ENCODE data around the gene PPARD. TPM values are rescaled to one million over a fixed set of nuclear protein-coding genes. Genes with fewer than 3 reads are reported as not detected.
"Not testable (repeated sequence)": the region's sequence is repeated elsewhere in the genome, so short reads cannot be mapped to it uniquely, and the experiment has no call there.

PPARD gene
- total RNA-seq, 1 experiment from 2014 or later: 38.4 TPM

- TF ChIP-seq SP1 (IDR thresholded peaks at IDR 0.05; ENCODE audit: low read depth) (no peak), CBX3 (IDR thresholded peaks at IDR 0.05; ENCODE audit: low read depth) (peak; percentile 52; the same call in 1 of the 2 replicates)
- Histone ChIP-seq H3K9me3 (ENCODE audit: control insufficient read depth in 1 of 2, insufficient read depth in 1 of 2, low read depth in 1 of 2, low read length in 2 of 2) (no peaks in the 10 kb centered on the region), H4K20me1 (ENCODE audit: insufficient read depth) (no peaks in the 10 kb centered on the region), H3K4me3 (replicated peaks in 1 of 2; ENCODE audit: low read depth in 1 of 2, low read length in 2 of 2) (no peak overlapping the region), H3K4me1 (ENCODE audit: control insufficient read depth in 1 of 2, insufficient read depth in 2 of 2, low read length in 2 of 2) (peaks cover 4 to 22% of the 10 kb centered on the region in 2 experiments; a peak in 3 of 4 replicates), H3K9me2 (ENCODE audit: insufficient read depth) (no peaks in the 10 kb centered on the region), H3K27me3 (ENCODE audit: insufficient read depth, low read length) (no peaks in the 10 kb centered on the region), H3K9ac (ENCODE audit: low read length) (no peak overlapping the region), H3K27ac (ENCODE audit: low read depth, low read length) (no peak overlapping the region), H3K36me3 (ENCODE audit: control insufficient read depth in 1 of 2, insufficient read depth in 2 of 2, low read length in 2 of 2) (no peaks in the 10 kb centered on the region), H3K79me2 (ENCODE audit: insufficient read depth, low read length) (no peaks in the 10 kb centered on the region), H2AFZ (ENCODE audit: low read depth, low read length, poor library complexity, severe bottlenecking) (no peak overlapping the region), H3K4me2 (ENCODE audit: low read length) (no peak overlapping the region)
- ChIA-PET POLR2A (interaction anchor here (0.7 kb wide), 1 partner anchor 962 kb away, joined by 3 read pairs; no protein-coding TSS in a partner anchor), CTCF (interaction anchor here (0.8 to 1.7 kb wide), 4 partner anchors 13 to 121 kb away, joined by 3 to 7 read pairs (median 4); partner anchors contain the start of gene DEF6), RAD21 (ENCODE audit: low non-redundant PET in 1 of 2, low total read pairs in 2 of 2, uncharacterized antibody in 2 of 2, unreplicated experiment in 2 of 2) (interaction anchor here in 1 of 2 experiments (1.3 kb wide), 1 partner anchor 121 kb away, joined by 4 read pairs; no protein-coding TSS in a partner anchor)
- intact Hi-C loops (cut with micrococcal nuclease): no loop called here
- BruUV-seq (replicated peaks): no TSS peak
- ATAC-seq: no peak
- DNase-seq (ENCODE audit: low read depth, low spot score): no peak
Observed at GRCh38 chr6:35328108-35328723, 14.1 kb upstream of the PPARD start.

GRCh38 chr6:35328965-35329364, 13.4 kb upstream of the PPARD start:
- H3K4me3 ChIP-seq (replicated peaks in 1 of 2; ENCODE audit: low read depth in 1 of 2, low read length in 2 of 2); H2AFZ ChIP-seq (ENCODE audit: low read depth, low read length, poor library complexity, severe bottlenecking); POLR2A ChIA-PET; H3K36me3 ChIP-seq (ENCODE audit: control insufficient read depth in 1 of 2, insufficient read depth in 2 of 2, low read length in 2 of 2); H3K9ac ChIP-seq (ENCODE audit: low read length); H3K27ac ChIP-seq (ENCODE audit: low read depth, low read length); H4K20me1 ChIP-seq (ENCODE audit: insufficient read depth); H3K27me3 ChIP-seq (ENCODE audit: insufficient read depth, low read length); ATAC-seq; RAD21 ChIA-PET (ENCODE audit: low non-redundant PET in 1 of 2, low total read pairs in 2 of 2, uncharacterized antibody in 2 of 2, unreplicated experiment in 2 of 2); H3K9me3 ChIP-seq (ENCODE audit: control insufficient read depth in 1 of 2, insufficient read depth in 1 of 2, low read depth in 1 of 2, low read length in 2 of 2); H3K4me2 ChIP-seq (ENCODE audit: low read length); DNase-seq (ENCODE audit: low read depth, low spot score); H3K9me2 ChIP-seq (ENCODE audit: insufficient read depth); BruUV-seq (replicated peaks); H3K79me2 ChIP-seq (ENCODE audit: insufficient read depth, low read length); intact Hi-C loops (cut with micrococcal nuclease): not testable (repeated sequence)
- H3K4me1 ChIP-seq (ENCODE audit: control insufficient read depth in 1 of 2, insufficient read depth in 2 of 2, low read length in 2 of 2): peaks cover 4 to 22% of the 10 kb centered on the region in 2 experiments; a peak in 3 of 4 replicates
- CTCF ChIA-PET: interaction anchor here (1.6 to 1.7 kb wide), 2 partner anchors 13 to 32 kb away, joined by 4 to 7 read pairs; partner anchors contain the start of gene DEF6
